AG20443 (cell line): Measurements from ENCODE around the gene SYT15B.
"Not testable (repeated sequence)": the region's sequence is repeated elsewhere in the genome, so short reads cannot be mapped to it uniquely, and the experiment has no call there.

Experiments
- DNase-seq: peaks from one replicate; pipeline ENCODE4 v3.0.0; 2012; ENCODE audit warnings: low spot score, mixed read lengths

Gene SYT15B

GRCh38 chr10:47763554-47764175 is at the start of gene SYT15B:
SYT15B (minus strand) TSS chr10:47763592; CDS start chr10:47762640, 952 bp downstream.
- DNase-seq = not testable (repeated sequence)

GRCh38 chr10:47779590-47779989 is 16.2 kb upstream of the SYT15B start:
- not testable (repeated sequence) for DNase-seq

- DNase-seq = peak; percentile 53
Observed at GRCh38 chr10:47775361-47776231, 12.2 kb upstream of the SYT15B start.

GRCh38 chr10:47770745-47771144 is 7.4 kb upstream of the SYT15B start:
- not testable (repeated sequence) for DNase-seq

GRCh38 chr10:47768578-47769115 is 5.3 kb upstream of the SYT15B start:
- not testable (repeated sequence) for DNase-seq

- not testable (repeated sequence) for DNase-seq
Observed at GRCh38 chr10:47768085-47768484, 4.7 kb upstream of the SYT15B start.

GRCh38 chr10:47767236-47767635 is 3.8 kb upstream of the SYT15B start:
- DNase-seq = not testable (repeated sequence)

GRCh38 chr10:47765232-47765631 is 1.8 kb upstream of the SYT15B start:
- not testable (repeated sequence) for DNase-seq

GRCh38 chr10:47762674-47763553 is 478 bp downstream of the SYT15B start:
- DNase-seq = not testable (repeated sequence)

GRCh38 chr10:47758855-47759254 is 4.5 kb downstream of the SYT15B start:
- not testable (repeated sequence) for DNase-seq

GRCh38 chr10:47756169-47756568 is 7.2 kb downstream of the SYT15B start:
- not testable (repeated sequence) for DNase-seq

GRCh38 chr10:47753871-47754270 is 9.5 kb downstream of the SYT15B start:
- DNase-seq = not testable (repeated sequence)

- DNase-seq = not testable (repeated sequence)
Observed at GRCh38 chr10:47753176-47753575, 10.2 kb downstream of the SYT15B start.

GRCh38 chr10:47751821-47752220 is 11.6 kb downstream of the SYT15B start:
- DNase-seq = not testable (repeated sequence)

- not testable (repeated sequence) for DNase-seq
Observed at GRCh38 chr10:47750360-47750759, 13.0 kb downstream of the SYT15B start.

- DNase-seq = not testable (repeated sequence)
Observed at GRCh38 chr10:47746780-47747376, 16.5 kb downstream of the SYT15B start.

GRCh38 chr10:47744881-47745280 is 18.5 kb downstream of the SYT15B start:
- DNase-seq = not testable (repeated sequence)

- DNase-seq = peak; percentile 2
Observed at GRCh38 chr10:47743611-47744550, 19.5 kb downstream of the SYT15B start.

GRCh38 chr10:47740868-47741267 is 22.5 kb downstream of the SYT15B start:
- DNase-seq = not testable (repeated sequence)

- DNase-seq = not testable (repeated sequence)
Observed at GRCh38 chr10:47730911-47731310, 32.5 kb downstream of the SYT15B start.
